ENCODE measurements around the gene BCL2L2. TPM values are rescaled to one million over a fixed set of nuclear protein-coding genes. Genes with fewer than 3 reads are reported as not detected.
"Not testable (repeated sequence)": the region's sequence is repeated elsewhere in the genome, so short reads cannot be mapped to it uniquely, and the experiment has no call there.

BCL2L2 gene
- total RNA-seq, result 6.4 and 8.5 TPM in 2 replicates

GRCh38 chr14:23306412-23307145 lies at the start of gene BCL2L2:
TSS of gene BCL2L2 (plus strand) at chr14:23306833. CDS start at chr14:23307768, 935 bp downstream.
- intact Hi-C loops (cut with micrococcal nuclease), result loop anchor here (10.0 kb wide), 1 partner anchor 302 kb away; no protein-coding TSS in a partner anchor

GRCh38 chr14:23258256-23258655 lies 48.4 kb upstream of the BCL2L2 start:
- intact Hi-C loops (cut with micrococcal nuclease), result no loop called here

- intact Hi-C loops (cut with micrococcal nuclease), result no loop called here
Measured at GRCh38 chr14:23259426-23259825, 47.2 kb upstream of the BCL2L2 start.

GRCh38 chr14:23260849-23261248 lies 45.8 kb upstream of the BCL2L2 start:
- intact Hi-C loops (cut with micrococcal nuclease), result not testable (repeated sequence)

- intact Hi-C loops (cut with micrococcal nuclease), result no loop called here
Measured at GRCh38 chr14:23269193-23269592, 37.4 kb upstream of the BCL2L2 start.

- intact Hi-C loops (cut with micrococcal nuclease), result no loop called here
Measured at GRCh38 chr14:23275412-23275811, 31.2 kb upstream of the BCL2L2 start.

GRCh38 chr14:23277189-23277588 lies 29.4 kb upstream of the BCL2L2 start:
- intact Hi-C loops (cut with micrococcal nuclease), result no loop called here

- intact Hi-C loops (cut with micrococcal nuclease), result not testable (repeated sequence)
Measured at GRCh38 chr14:23277928-23278327, 28.7 kb upstream of the BCL2L2 start.

- intact Hi-C loops (cut with micrococcal nuclease), result no loop called here
Measured at GRCh38 chr14:23281247-23281646, 25.4 kb upstream of the BCL2L2 start.

- intact Hi-C loops (cut with micrococcal nuclease), result no loop called here
Measured at GRCh38 chr14:23284654-23285529, 21.7 kb upstream of the BCL2L2 start.

- intact Hi-C loops (cut with micrococcal nuclease), result loop anchor here (1.0 to 2.0 kb wide), 5 partner anchors 10 to 366 kb away; partner anchors contain the start of genes PABPN1 and RBM23
Measured at GRCh38 chr14:23285530-23286019, 21.1 kb upstream of the BCL2L2 start.

GRCh38 chr14:23286020-23286901 lies 20.4 kb upstream of the BCL2L2 start, which contains the start of gene HOMEZ:
TSS of gene HOMEZ (minus strand) at chr14:23286132. CDS start at chr14:23285952, 180 bp downstream.
- intact Hi-C loops (cut with micrococcal nuclease), result loop anchor here (1.0 to 2.0 kb wide), 5 partner anchors 9 to 367 kb away; partner anchors contain the start of genes PABPN1 and RBM23

GRCh38 chr14:23286902-23287479 lies 19.6 kb upstream of the BCL2L2 start:
- intact Hi-C loops (cut with micrococcal nuclease), result loop anchor here (1.0 to 2.0 kb wide), 5 partner anchors 8 to 368 kb away; partner anchors contain the start of genes PABPN1 and RBM23

- intact Hi-C loops (cut with micrococcal nuclease), result loop anchor here (1.0 to 5.0 kb wide), 2 partner anchors 9 to 173 kb away; partner anchors contain the start of gene HOMEZ
Measured at GRCh38 chr14:23294734-23295561, 11.7 kb upstream of the BCL2L2 start.

- intact Hi-C loops (cut with micrococcal nuclease), result loop anchor here (5.0 kb wide), 1 partner anchor 174 kb away; no protein-coding TSS in a partner anchor
Measured at GRCh38 chr14:23296012-23296777, 10.4 kb upstream of the BCL2L2 start.

- intact Hi-C loops (cut with micrococcal nuclease), result loop anchor here (5.0 kb wide), 1 partner anchor 175 kb away; no protein-coding TSS in a partner anchor
Measured at GRCh38 chr14:23297096-23297495, 9.5 kb upstream of the BCL2L2 start.

GRCh38 chr14:23297611-23298277 lies 8.9 kb upstream of the BCL2L2 start:
- intact Hi-C loops (cut with micrococcal nuclease), result loop anchor here (5.0 kb wide), 1 partner anchor 175 kb away; no protein-coding TSS in a partner anchor
